ENCODE measurements around the gene PELI1.

Gene PELI1

DNA sequence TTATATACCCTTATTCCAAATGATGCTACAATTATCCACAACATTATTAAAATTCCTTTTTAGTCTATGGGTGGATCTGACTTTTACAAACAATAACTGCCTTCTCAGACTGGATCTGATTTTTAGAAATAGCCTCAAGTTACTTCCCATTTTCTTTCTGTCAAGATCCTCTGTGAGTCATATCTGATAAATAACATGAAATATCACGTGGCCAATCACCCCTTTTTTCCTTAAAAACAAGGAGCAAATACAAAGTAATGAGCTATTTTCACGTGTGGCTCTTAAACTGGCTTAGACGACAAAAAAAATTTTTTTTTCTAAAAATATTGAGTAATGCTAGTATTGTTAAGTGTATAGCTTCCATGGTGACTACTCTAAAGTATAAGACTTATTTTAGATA lies 6.7 kb downstream of the PELI1 start:
- H3K4me3 ChIP-seq (ENCODE audit: control insufficient read depth, low read depth, low read length) = no peak overlapping the region
- no peak for DNase-seq (ENCODE audit: low read depth)
- TF ChIP-seq CTCF (IDR thresholded peaks at IDR 0.05; ENCODE audit: control insufficient read depth, insufficient read depth, low read depth, low read length, missing control alignments) = no peak

DNA sequence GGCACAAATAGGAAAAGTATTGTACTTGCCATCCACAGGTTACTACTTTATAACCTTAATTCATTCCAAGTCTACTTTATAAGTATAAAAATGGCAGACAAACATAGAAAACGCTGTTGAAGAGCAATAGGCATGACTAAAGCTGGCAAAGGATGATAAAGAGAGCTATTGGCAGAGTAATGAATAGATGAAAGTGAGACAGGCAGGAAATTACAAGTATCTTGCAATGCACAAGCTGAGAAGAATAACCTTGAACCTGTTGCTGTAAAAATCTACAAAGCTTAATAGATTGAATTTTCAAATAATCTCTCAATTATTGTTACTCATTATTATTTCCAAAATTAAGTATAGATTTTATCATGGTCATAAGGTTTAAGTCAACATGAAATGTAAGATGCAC lies 8.8 kb downstream of the PELI1 start:
- no peak for DNase-seq (ENCODE audit: low read depth)
- no peak for TF ChIP-seq CTCF (IDR thresholded peaks at IDR 0.05; ENCODE audit: control insufficient read depth, insufficient read depth, low read depth, low read length, missing control alignments)

DNA sequence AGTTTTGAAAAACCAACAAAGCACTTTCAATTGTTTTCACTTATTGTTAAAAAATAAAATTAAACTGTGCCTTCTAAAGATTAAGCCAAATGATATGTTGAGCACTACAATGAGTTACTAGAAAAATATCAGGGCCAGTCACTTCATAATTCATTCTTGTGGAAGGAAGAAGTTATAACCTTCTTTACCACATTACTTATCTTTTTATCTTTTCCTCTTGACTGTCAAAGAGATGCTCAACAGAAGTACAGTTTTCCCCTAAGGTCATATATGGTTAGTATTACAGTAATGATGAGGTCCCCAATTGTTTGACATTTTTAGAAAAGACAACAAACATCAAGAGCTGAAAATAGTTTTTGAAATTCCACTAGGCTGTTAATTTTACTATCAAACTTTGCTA lies 9.4 kb downstream of the PELI1 start:
- DNase-seq (ENCODE audit: low read depth) = no peak
- TF ChIP-seq CTCF (IDR thresholded peaks at IDR 0.05; ENCODE audit: control insufficient read depth, insufficient read depth, low read depth, low read length, missing control alignments) = no peak

More for the DNA sequence above, 8.8 kb downstream of the PELI1 start:
- H3K4me3 ChIP-seq (ENCODE audit: control insufficient read depth, low read depth, low read length) = no peak overlapping the region

DNA sequence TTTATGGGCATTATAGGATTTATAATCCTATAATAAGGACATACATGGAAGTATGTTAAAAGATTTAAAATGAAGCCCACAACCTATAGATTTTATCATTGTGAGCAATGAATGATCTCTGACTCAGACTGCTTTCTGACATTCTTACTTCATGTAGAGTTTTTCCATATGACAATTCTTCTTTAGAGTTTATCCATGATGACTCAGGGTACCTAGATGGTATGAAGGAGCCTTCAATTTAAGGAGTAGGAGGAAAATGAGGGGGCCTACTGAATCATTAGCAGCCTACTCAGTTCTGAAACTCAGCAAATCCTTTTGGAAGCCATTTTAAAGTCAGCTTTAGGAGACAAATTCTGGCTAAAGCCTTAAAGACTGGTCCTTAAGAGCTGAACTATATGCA lies 10.4 kb downstream of the PELI1 start:
- no peak for TF ChIP-seq CTCF (IDR thresholded peaks at IDR 0.05; ENCODE audit: control insufficient read depth, insufficient read depth, low read depth, low read length, missing control alignments)
- H3K4me3 ChIP-seq (ENCODE audit: control insufficient read depth, low read depth, low read length) = no peak overlapping the region
- DNase-seq (ENCODE audit: low read depth) = no peak

More for the DNA sequence above, 9.4 kb downstream of the PELI1 start:
- no peak overlapping the region for H3K4me3 ChIP-seq (ENCODE audit: control insufficient read depth, low read depth, low read length)

DNA sequence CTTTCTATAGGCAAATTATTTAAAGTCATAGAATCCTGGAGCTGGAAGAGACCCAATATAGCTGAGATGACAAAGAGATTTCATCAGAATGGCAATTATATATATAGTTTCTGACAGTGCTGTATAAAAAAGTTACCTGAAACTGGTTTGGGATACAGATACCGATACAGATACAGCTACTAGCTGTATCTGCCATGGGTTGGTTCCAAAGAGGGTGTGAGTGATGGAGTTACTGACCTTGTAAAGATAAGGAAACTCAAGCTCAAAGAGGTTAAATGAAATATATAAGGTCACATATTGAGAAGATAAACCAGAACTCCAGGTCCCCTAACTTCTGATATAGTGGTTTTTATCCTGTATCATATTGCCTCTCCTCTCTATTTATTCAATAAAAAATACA lies 10.9 kb downstream of the PELI1 start:
- no peak for DNase-seq (ENCODE audit: low read depth)
- no peak for TF ChIP-seq CTCF (IDR thresholded peaks at IDR 0.05; ENCODE audit: control insufficient read depth, insufficient read depth, low read depth, low read length, missing control alignments)
- no peak overlapping the region for H3K4me3 ChIP-seq (ENCODE audit: control insufficient read depth, low read depth, low read length)

GRCh38 chr2:64130333-64130732 lies 13.9 kb downstream of the PELI1 start:
- no peak overlapping the region for H3K4me3 ChIP-seq (ENCODE audit: control insufficient read depth, low read depth, low read length)
- no peak for TF ChIP-seq CTCF (IDR thresholded peaks at IDR 0.05; ENCODE audit: control insufficient read depth, insufficient read depth, low read depth, low read length, missing control alignments)
- no peak for DNase-seq (ENCODE audit: low read depth)

- no peak for DNase-seq (ENCODE audit: low read depth)
- H3K4me3 ChIP-seq (ENCODE audit: control insufficient read depth, low read depth, low read length) = no peak overlapping the region
- no peak for TF ChIP-seq CTCF (IDR thresholded peaks at IDR 0.05; ENCODE audit: control insufficient read depth, insufficient read depth, low read depth, low read length, missing control alignments)
Measured at GRCh38 chr2:64128943-64129391, 15.3 kb downstream of the PELI1 start.
